ENCODE data around the gene DAB2.

Gene DAB2

DNA sequence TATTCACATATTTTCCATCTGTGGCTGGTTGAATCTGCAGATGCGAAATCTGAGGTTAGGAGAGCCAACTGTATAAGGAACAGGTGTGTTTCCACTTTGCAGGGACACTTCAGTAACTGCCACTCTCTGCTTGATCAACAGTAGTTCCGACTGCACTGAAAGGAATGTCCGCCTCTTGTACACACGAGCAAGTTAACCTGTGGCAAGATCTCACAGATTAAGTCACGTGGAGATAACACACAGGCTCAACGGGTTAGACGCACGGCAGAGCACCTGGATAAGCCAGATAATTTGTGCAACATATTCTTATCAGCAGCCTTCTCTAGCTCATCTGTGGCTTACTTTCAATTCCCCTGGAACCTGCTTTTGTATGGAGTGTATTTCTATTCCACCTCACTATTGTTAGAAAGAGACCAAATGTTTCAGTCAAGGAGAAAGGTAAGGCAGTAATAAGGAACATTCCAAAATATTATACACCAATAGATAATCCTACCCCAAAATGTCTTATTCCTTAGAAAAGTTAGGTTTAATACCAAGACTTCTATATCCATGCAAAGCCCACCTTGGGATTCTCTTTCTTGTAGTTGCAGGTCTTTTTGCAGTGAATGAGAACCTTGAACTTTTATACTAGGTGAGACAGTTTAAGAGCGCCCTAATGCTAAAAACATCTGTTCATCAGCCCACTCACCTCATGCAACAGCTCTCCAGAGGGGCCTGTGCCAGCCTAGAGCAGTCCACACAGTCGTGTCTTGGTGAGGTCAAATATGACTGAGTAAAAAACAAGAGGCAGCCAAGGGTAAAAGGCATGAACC lies 54.0 kb downstream of the DAB2 start:
- Histone ChIP-seq H3K36me3 (ENCODE audit: control insufficient read depth in 2 of 2, insufficient read depth in 2 of 2, low read length in 2 of 2) (peaks cover 0 to 6% of the 10 kb centered on the region in 2 donors), H3K4me1 (ENCODE audit: control insufficient read depth in 2 of 2, insufficient read depth in 2 of 2, low read length in 2 of 2) (peaks cover 0 to 4% of the 10 kb centered on the region in 2 donors), H3K9me3 (ENCODE audit: control insufficient read depth in 2 of 2, low read length in 2 of 2) (no peaks in the 10 kb centered on the region), H3K4me3 (ENCODE audit: low read length in 2 of 2) (peak overlapping the region in 1 of 2 donors; percentile 20), H3K27ac (ENCODE audit: low read depth in 2 of 2, low read length in 2 of 2) (no peak overlapping the region), H3K27me3 (ENCODE audit: control insufficient read depth in 2 of 2, insufficient read depth in 2 of 2, low read length in 2 of 2) (no peaks in the 10 kb centered on the region), H3K9ac (ENCODE audit: low read depth in 1 of 2, low read length in 2 of 2) (no peak overlapping the region)

DNA sequence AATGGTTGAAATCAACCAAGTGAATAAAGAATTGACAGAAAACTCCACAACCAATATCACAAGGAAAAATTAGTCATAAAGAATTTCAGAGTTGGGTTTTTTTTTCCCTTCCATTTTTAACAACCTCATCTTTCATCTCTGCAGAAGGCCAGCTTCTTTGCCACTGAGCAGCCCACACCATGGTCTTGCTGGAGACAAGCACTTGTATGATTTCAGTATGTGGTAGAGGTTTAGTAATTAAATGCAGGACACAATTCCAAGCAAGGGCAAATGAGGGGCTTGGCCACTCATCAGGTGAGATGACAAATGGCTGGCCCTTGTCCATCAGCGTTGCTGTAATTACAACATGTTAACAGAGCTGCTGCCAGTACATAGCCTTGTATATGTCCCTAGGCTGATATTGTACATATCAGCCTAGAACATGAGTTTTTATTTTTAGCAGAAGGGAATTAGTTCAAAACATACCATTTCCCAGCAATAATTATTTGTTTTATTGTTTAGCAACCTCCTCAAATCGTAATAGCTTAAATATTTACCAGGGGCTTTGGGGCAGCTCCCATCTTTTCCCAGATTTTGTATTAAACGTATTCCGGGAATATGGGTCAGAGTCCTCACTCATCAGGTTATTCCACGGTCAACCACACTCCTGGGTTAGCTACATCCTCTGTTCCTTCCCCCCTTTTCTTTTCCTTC lies 55.5 kb downstream of the DAB2 start:
- no peak overlapping the region for H3K4me3 ChIP-seq (ENCODE audit: low read length in 2 of 2)
- H3K27ac ChIP-seq (ENCODE audit: low read depth in 2 of 2, low read length in 2 of 2) = no peak overlapping the region
- peaks cover 0 to 6% of the 10 kb centered on the region in 2 donors for H3K36me3 ChIP-seq (ENCODE audit: control insufficient read depth in 2 of 2, insufficient read depth in 2 of 2, low read length in 2 of 2)
- peaks cover 0 to 4% of the 10 kb centered on the region in 2 donors for H3K4me1 ChIP-seq (ENCODE audit: control insufficient read depth in 2 of 2, insufficient read depth in 2 of 2, low read length in 2 of 2)
- H3K9me3 ChIP-seq (ENCODE audit: control insufficient read depth in 2 of 2, low read length in 2 of 2) = no peaks in the 10 kb centered on the region
- H3K27me3 ChIP-seq (ENCODE audit: control insufficient read depth in 2 of 2, insufficient read depth in 2 of 2, low read length in 2 of 2) = no peaks in the 10 kb centered on the region
- H3K9ac ChIP-seq (ENCODE audit: low read depth in 1 of 2, low read length in 2 of 2) = no peak overlapping the region

DNA sequence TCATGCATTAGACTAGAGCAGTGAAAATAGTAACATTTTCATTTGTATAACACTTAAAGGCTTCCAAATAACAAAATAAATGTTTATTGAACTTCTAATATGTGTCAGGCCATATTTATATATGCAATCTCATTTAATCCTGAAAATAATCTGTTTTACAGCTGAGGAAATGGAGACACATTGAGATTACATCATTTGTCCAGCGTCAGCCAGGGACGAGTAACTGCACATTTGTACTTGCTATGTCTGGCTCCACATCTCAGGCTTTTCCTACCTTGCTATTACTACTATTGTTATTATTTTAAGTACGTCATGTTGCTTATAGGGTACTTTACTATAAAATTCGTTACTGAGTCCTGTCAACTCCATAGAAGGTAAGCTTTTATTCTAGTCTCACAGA lies 56.7 kb downstream of the DAB2 start:
- Histone ChIP-seq H3K9me3 (ENCODE audit: control insufficient read depth in 2 of 2, low read length in 2 of 2) (no peaks in the 10 kb centered on the region), H3K27me3 (ENCODE audit: control insufficient read depth in 2 of 2, insufficient read depth in 2 of 2, low read length in 2 of 2) (no peaks in the 10 kb centered on the region), H3K36me3 (ENCODE audit: control insufficient read depth in 2 of 2, insufficient read depth in 2 of 2, low read length in 2 of 2) (peaks cover 0 to 3% of the 10 kb centered on the region in 2 donors), H3K9ac (ENCODE audit: low read depth in 1 of 2, low read length in 2 of 2) (no peak overlapping the region), H3K4me1 (ENCODE audit: control insufficient read depth in 2 of 2, insufficient read depth in 2 of 2, low read length in 2 of 2) (no peaks in the 10 kb centered on the region), H3K27ac (ENCODE audit: low read depth in 2 of 2, low read length in 2 of 2) (no peak overlapping the region), H3K4me3 (ENCODE audit: low read length in 2 of 2) (no peak overlapping the region)

DNA sequence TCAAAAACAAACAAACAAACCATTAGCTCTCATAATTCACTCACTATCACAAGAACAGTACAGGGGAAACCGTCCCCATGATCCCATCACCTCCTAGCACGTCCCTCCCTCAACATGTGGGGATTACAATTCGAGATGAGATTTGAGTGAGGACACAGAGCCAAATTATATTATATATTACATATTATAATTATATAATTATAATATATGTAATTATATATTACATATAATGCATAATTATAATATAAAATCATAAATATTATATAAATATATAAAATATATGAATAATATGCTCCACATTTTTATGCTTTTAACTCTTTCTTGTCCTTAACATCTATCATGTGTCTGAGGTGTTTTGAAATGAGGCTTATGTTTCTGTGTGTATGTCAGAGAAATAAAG lies 57.1 kb downstream of the DAB2 start:
- Histone ChIP-seq H3K27me3 (ENCODE audit: control insufficient read depth in 2 of 2, insufficient read depth in 2 of 2, low read length in 2 of 2) (no peaks in the 10 kb centered on the region), H3K27ac (ENCODE audit: low read depth in 2 of 2, low read length in 2 of 2) (no peak overlapping the region), H3K9ac (ENCODE audit: low read depth in 1 of 2, low read length in 2 of 2) (no peak overlapping the region), H3K4me3 (ENCODE audit: low read length in 2 of 2) (no peak overlapping the region), H3K9me3 (ENCODE audit: control insufficient read depth in 2 of 2, low read length in 2 of 2) (no peaks in the 10 kb centered on the region), H3K36me3 (ENCODE audit: control insufficient read depth in 2 of 2, insufficient read depth in 2 of 2, low read length in 2 of 2) (peaks cover 0 to 3% of the 10 kb centered on the region in 2 donors), H3K4me1 (ENCODE audit: control insufficient read depth in 2 of 2, insufficient read depth in 2 of 2, low read length in 2 of 2) (no peaks in the 10 kb centered on the region)

DNA sequence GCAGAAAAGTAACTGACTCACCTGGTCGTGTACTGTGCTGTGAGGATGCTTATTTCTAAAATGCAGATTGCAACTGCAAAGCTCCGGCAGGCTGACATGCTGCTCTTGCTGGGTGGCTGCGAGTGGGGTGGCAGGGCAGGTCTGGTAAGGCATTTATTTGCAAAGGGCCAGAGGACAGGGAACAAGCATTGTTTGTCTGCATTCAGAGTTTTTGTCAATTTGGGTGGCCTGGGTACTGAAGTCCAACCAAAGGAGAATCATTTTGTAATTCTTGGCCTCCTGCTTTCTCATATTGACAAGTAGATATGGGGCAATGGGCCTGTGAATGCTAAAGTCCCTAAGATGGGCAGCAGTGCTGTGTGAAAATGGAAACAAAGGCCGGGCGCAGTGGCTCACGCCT lies 60.4 kb downstream of the DAB2 start, which contains the start of gene C9:
Gene C9 (minus strand): TSS at position 129 of the 400 bp plus-strand sequence. CDS start 31 bp downstream, at position 98.
- no peak within 1 kb of the TSS for H3K27ac ChIP-seq (ENCODE audit: low read depth in 2 of 2, low read length in 2 of 2)
- H3K4me3 ChIP-seq (ENCODE audit: low read length in 2 of 2) = no peak within 1 kb of the TSS
- no peaks in the 10 kb centered on the region for H3K9me3 ChIP-seq (ENCODE audit: control insufficient read depth in 2 of 2, low read length in 2 of 2)
- no peaks in the 10 kb centered on the region for H3K27me3 ChIP-seq (ENCODE audit: control insufficient read depth in 2 of 2, insufficient read depth in 2 of 2, low read length in 2 of 2)
- no peaks in the 10 kb centered on the region for H3K4me1 ChIP-seq (ENCODE audit: control insufficient read depth in 2 of 2, insufficient read depth in 2 of 2, low read length in 2 of 2)
- no peak within 1 kb of the TSS for H3K9ac ChIP-seq (ENCODE audit: low read depth in 1 of 2, low read length in 2 of 2)
- H3K36me3 ChIP-seq (ENCODE audit: control insufficient read depth in 2 of 2, insufficient read depth in 2 of 2, low read length in 2 of 2) = no peaks in the 10 kb centered on the region

DNA sequence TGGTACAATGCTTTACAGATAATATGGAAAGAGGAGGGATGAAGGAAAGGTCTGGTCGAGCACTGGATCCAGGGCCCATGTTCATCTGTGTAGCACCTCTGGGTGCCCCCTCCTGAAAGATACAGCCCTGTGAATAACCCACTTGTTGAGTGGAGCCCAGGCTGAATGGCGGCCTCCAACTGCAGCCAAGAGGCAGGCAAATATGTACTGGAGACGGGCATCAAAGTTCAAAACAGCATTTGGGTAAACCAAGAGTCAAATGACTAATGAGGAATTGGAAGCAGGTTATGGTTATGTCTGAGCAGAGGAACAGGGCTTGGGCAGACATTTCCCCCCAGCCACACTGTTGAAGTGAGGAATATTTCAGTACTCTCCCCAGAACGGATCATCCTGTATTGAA lies 61.6 kb downstream of the DAB2 start:
- Histone ChIP-seq H3K36me3 (ENCODE audit: control insufficient read depth in 2 of 2, insufficient read depth in 2 of 2, low read length in 2 of 2) (no peaks in the 10 kb centered on the region), H3K4me1 (ENCODE audit: control insufficient read depth in 2 of 2, insufficient read depth in 2 of 2, low read length in 2 of 2) (no peaks in the 10 kb centered on the region), H3K4me3 (ENCODE audit: low read length in 2 of 2) (no peak overlapping the region), H3K9ac (ENCODE audit: low read depth in 1 of 2, low read length in 2 of 2) (no peak overlapping the region), H3K27ac (ENCODE audit: low read depth in 2 of 2, low read length in 2 of 2) (no peak overlapping the region), H3K27me3 (ENCODE audit: control insufficient read depth in 2 of 2, insufficient read depth in 2 of 2, low read length in 2 of 2) (no peaks in the 10 kb centered on the region), H3K9me3 (ENCODE audit: control insufficient read depth in 2 of 2, low read length in 2 of 2) (no peaks in the 10 kb centered on the region)

DNA sequence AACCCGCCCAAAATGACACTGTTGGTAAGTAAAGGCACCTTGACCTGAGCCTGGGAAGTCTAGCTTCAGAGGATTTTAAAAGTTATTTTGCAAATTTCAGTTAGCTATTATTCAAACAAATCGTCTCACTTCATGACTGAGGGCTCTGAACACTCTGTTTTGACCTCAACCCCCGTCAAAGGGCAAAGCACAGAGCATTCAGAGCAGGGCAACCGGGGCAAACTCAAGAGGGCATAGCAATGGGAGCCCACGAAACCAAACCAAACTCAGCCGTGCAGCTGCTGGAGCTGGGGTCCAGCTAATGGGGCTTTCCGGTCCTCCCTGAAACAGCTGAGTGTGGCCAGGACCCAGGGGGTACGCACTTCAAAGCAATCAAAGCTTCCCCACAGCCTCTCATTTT lies 62.1 kb downstream of the DAB2 start:
- no peak overlapping the region for H3K9ac ChIP-seq (ENCODE audit: low read depth in 1 of 2, low read length in 2 of 2)
- no peaks in the 10 kb centered on the region for H3K4me1 ChIP-seq (ENCODE audit: control insufficient read depth in 2 of 2, insufficient read depth in 2 of 2, low read length in 2 of 2)
- no peak overlapping the region for H3K4me3 ChIP-seq (ENCODE audit: low read length in 2 of 2)
- H3K9me3 ChIP-seq (ENCODE audit: control insufficient read depth in 2 of 2, low read length in 2 of 2) = no peaks in the 10 kb centered on the region
- H3K27me3 ChIP-seq (ENCODE audit: control insufficient read depth in 2 of 2, insufficient read depth in 2 of 2, low read length in 2 of 2) = no peaks in the 10 kb centered on the region
- no peaks in the 10 kb centered on the region for H3K36me3 ChIP-seq (ENCODE audit: control insufficient read depth in 2 of 2, insufficient read depth in 2 of 2, low read length in 2 of 2)
- no peak overlapping the region for H3K27ac ChIP-seq (ENCODE audit: low read depth in 2 of 2, low read length in 2 of 2)

DNA sequence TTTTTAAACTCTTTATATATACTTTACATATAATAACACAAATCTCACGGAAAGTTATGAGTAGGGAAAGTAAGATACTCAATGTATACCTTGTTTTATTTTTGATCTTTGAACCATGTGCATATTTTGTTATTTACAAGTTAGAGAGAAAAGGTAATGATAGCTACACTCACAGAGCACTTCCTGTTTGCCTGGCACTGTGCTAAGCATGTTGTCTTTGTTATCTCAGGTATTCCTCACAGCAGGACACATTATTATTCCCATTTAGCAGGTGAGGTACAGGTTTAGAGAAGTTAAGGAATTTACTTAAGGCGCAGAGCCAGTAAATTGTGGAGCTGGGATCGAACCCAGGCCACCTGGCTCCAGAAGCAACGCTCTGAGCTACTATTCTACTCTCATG lies 63.5 kb downstream of the DAB2 start:
- Histone ChIP-seq H3K9me3 (ENCODE audit: control insufficient read depth in 2 of 2, low read length in 2 of 2) (no peaks in the 10 kb centered on the region), H3K27ac (ENCODE audit: low read depth in 2 of 2, low read length in 2 of 2) (no peak overlapping the region), H3K27me3 (ENCODE audit: control insufficient read depth in 2 of 2, insufficient read depth in 2 of 2, low read length in 2 of 2) (no peaks in the 10 kb centered on the region), H3K36me3 (ENCODE audit: control insufficient read depth in 2 of 2, insufficient read depth in 2 of 2, low read length in 2 of 2) (no peaks in the 10 kb centered on the region), H3K4me1 (ENCODE audit: control insufficient read depth in 2 of 2, insufficient read depth in 2 of 2, low read length in 2 of 2) (no peaks in the 10 kb centered on the region), H3K4me3 (ENCODE audit: low read length in 2 of 2) (no peak overlapping the region), H3K9ac (ENCODE audit: low read depth in 1 of 2, low read length in 2 of 2) (no peak overlapping the region)

DNA sequence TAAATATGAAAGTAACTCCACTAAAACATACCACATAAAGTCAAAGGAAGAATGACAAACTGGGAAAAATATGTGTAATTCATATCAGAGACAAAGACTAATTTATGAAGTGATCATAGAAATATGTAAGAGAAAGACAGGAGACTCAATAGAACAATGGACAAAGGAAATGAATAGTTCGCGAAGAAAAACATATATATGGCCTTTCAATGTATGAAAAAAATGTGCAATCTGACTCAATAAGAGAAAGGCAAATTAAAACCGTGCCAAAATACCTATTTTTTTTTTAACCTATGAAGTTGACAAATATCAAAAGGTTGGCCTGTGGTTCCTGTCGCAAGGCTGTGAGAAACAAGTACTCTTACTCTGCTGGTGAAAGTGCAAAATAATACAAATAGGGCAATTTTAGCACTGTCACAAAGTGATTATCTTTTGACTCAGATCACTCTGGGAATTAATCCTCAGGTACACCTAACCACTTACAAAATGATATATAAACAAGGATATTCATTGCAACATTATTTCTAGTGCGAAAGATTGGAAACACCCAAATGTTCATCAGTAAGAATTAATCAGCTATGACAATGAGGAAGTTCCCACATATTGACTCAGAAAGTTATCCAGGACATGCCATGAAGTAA lies 64.2 kb downstream of the DAB2 start:
- Histone ChIP-seq H3K27ac (ENCODE audit: low read depth in 2 of 2, low read length in 2 of 2) (no peak overlapping the region), H3K27me3 (ENCODE audit: control insufficient read depth in 2 of 2, insufficient read depth in 2 of 2, low read length in 2 of 2) (no peaks in the 10 kb centered on the region), H3K9me3 (ENCODE audit: control insufficient read depth in 2 of 2, low read length in 2 of 2) (no peaks in the 10 kb centered on the region), H3K4me3 (ENCODE audit: low read length in 2 of 2) (no peak overlapping the region), H3K36me3 (ENCODE audit: control insufficient read depth in 2 of 2, insufficient read depth in 2 of 2, low read length in 2 of 2) (no peaks in the 10 kb centered on the region), H3K4me1 (ENCODE audit: control insufficient read depth in 2 of 2, insufficient read depth in 2 of 2, low read length in 2 of 2) (no peaks in the 10 kb centered on the region), H3K9ac (ENCODE audit: low read depth in 1 of 2, low read length in 2 of 2) (no peak overlapping the region)

DNA sequence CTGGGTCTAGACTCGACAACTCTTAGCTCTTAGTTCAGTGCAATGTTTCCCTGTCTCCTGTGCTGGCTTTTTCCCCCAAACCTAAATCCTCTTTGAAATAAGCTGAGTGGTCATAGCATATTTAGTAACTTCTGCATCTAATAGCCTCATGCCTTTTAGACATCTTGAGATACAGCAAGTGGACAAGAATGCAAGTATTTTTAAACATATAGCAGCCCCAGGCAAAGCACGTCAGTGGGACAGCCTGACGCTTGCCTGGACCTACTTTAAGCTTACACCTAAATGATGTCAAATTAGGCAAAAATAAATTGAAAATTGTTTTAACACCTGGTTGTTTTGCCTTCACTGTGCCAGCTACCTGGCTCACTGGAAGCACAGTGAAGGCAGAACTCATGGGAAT lies 68.5 kb downstream of the DAB2 start:
- no peak overlapping the region for H3K4me3 ChIP-seq (ENCODE audit: low read length in 2 of 2)
- no peaks in the 10 kb centered on the region for H3K9me3 ChIP-seq (ENCODE audit: control insufficient read depth in 2 of 2, low read length in 2 of 2)
- H3K27me3 ChIP-seq (ENCODE audit: control insufficient read depth in 2 of 2, insufficient read depth in 2 of 2, low read length in 2 of 2) = no peaks in the 10 kb centered on the region

More for the DNA sequence above, 68.5 kb downstream of the DAB2 start:
- H3K4me1 ChIP-seq (ENCODE audit: control insufficient read depth in 2 of 2, insufficient read depth in 2 of 2, low read length in 2 of 2) = no peaks in the 10 kb centered on the region
- H3K36me3 ChIP-seq (ENCODE audit: control insufficient read depth in 2 of 2, insufficient read depth in 2 of 2, low read length in 2 of 2) = no peaks in the 10 kb centered on the region
- no peak overlapping the region for H3K9ac ChIP-seq (ENCODE audit: low read depth in 1 of 2, low read length in 2 of 2)
- H3K27ac ChIP-seq (ENCODE audit: low read depth in 2 of 2, low read length in 2 of 2) = no peak overlapping the region
